Keratinocyte (primary cell): Measurements from ENCODE around the gene CPNE4. TPM values are rescaled to one million over a fixed set of nuclear protein-coding genes. Genes with fewer than 3 reads are reported as not detected.

Experiments
- DNase-seq: peaks from one replicate; pipeline ENCODE4 v3.0.0-alpha.2; 2011; ENCODE audit warnings: low read depth, missing footprints, low spot score
- FAIRE-seq: peaks from 2 replicates; lab custom pipeline; 2011; peaks lifted over from hg19 to GRCh38; lab: Jason Lieb, UNC
- H2AFZ ChIP-seq: 2 replicates; pipeline ENCODE4 v1.6.0; 2012; ENCODE audit warnings: low read length, control low read depth, inconsistent platforms; ENCODE audit not compliant: control insufficient read depth
- H3K27ac ChIP-seq: 2 replicates; pipeline ENCODE4 v1.5.1; 2011; ENCODE audit warnings: low read length; ENCODE audit not compliant: control insufficient read depth, insufficient read depth
- H3K27me3 ChIP-seq: 3 replicates; pipeline ENCODE4 v1.6.0; 2011; ENCODE audit warnings: low read length; ENCODE audit not compliant: control insufficient read depth, insufficient read depth; ENCODE audit errors: extremely low read depth
- H3K36me3 ChIP-seq, 2 experiments: 2 replicates in 1 of 2; 3 replicates in 1 of 2; pipeline ENCODE4 v1.5.1; 2011; ENCODE audit warnings: low read length in 2 of 2, mild to moderate bottlenecking in 1 of 2; ENCODE audit not compliant: control insufficient read depth in 2 of 2, insufficient read depth in 2 of 2; ENCODE audit errors: extremely low read depth in 1 of 2
- H3K4me1 ChIP-seq: 3 replicates; pipeline ENCODE4 v1.5.1; 2011; ENCODE audit warnings: low read length; ENCODE audit not compliant: control insufficient read depth, insufficient read depth; ENCODE audit errors: extremely low read depth
- H3K4me2 ChIP-seq: 3 replicates; pipeline ENCODE4 v1.6.0; 2011; ENCODE audit warnings: low read depth, low read length; ENCODE audit not compliant: control insufficient read depth, insufficient read depth; ENCODE audit errors: extremely low read depth
- H3K4me3 ChIP-seq, 3 experiments: fragments of 200-600 bp in 1 of 3; sonication (generic) in 1 of 3; 2 replicates in 2 of 3; 3 replicates in 1 of 3; pipeline ENCODE4 v1.5.1; 2011 to 2016; ENCODE audit warnings: low read length in 3 of 3, mild to moderate bottlenecking in 3 of 3, control low read depth in 2 of 3, inconsistent platforms in 1 of 3, low read depth in 1 of 3, mixed read lengths in 1 of 3, mixed run types in 1 of 3, moderate library complexity in 1 of 3; ENCODE audit not compliant: control insufficient read depth in 2 of 3, insufficient read depth in 2 of 3; ENCODE audit errors: extremely low read depth in 1 of 3
- H3K79me2 ChIP-seq: 2 replicates; pipeline ENCODE4 v1.6.0; 2012; ENCODE audit warnings: low read length; ENCODE audit not compliant: control insufficient read depth, insufficient read depth
- H3K9ac ChIP-seq: 3 replicates; pipeline ENCODE4 v1.6.0; 2011; ENCODE audit warnings: low read length; ENCODE audit not compliant: control insufficient read depth, insufficient read depth; ENCODE audit errors: extremely low read depth
- H3K9me1 ChIP-seq: 3 replicates; pipeline ENCODE4 v1.6.0; 2011; ENCODE audit warnings: low read length; ENCODE audit not compliant: control insufficient read depth, insufficient read depth; ENCODE audit errors: extremely low read depth
- H3K9me3 ChIP-seq: 2 replicates; pipeline ENCODE4 v1.5.1; 2012; ENCODE audit warnings: low read depth, low read length; ENCODE audit not compliant: control insufficient read depth
- H4K20me1 ChIP-seq: 3 replicates; pipeline ENCODE4 v1.6.0; 2011; ENCODE audit warnings: low read length; ENCODE audit not compliant: control insufficient read depth, insufficient read depth; ENCODE audit errors: extremely low read depth
- CTCF ChIP-seq, 3 experiments: IDR thresholded peaks in 1 of 3; conservative IDR thresholded peaks in 1 of 3; optimal IDR thresholded peaks in 1 of 3; 2 replicates in 2 of 3; 3 replicates in 1 of 3; pipeline versions ENCODE3 to v1.5.1; 2011; ENCODE audit warnings: low read length in 3 of 3, mild to moderate bottlenecking in 3 of 3, moderate library complexity in 2 of 3, control low read depth in 1 of 3, inconsistent platforms in 1 of 3; ENCODE audit not compliant: insufficient read depth in 2 of 3; ENCODE audit errors: extremely low read depth in 1 of 3
- EZH2 ChIP-seq: IDR thresholded peaks from one replicate; pipeline ENCODE4 v1.6.1; 2012; ENCODE audit warnings: inconsistent platforms, mild to moderate bottlenecking, low read length, moderate library complexity
- dilution Hi-C: fragments of 300-500 bp; cut with MboI; formaldehyde crosslinking; loops from one replicate; pipeline ENCODE4 v1.7.0; 2020; ENCODE audit warnings: low sequenced_read_pairs; ENCODE audit not compliant: extremely low pct_ligation_motif_present
- polyA plus RNA-seq, 5 experiments: library from polyadenylated mRNA; depleted of rRNA in 3 of 5; stranded (reverse) in 3 of 5; stranded (forward) in 1 of 5; unstranded in 1 of 5; fragments of >200 nt; gene quantifications; 1 replicate in 1 of 5; 2 replicates in 3 of 5; 3 replicates in 1 of 5; pipeline versions ENCODE4 v1.2.1 to v1.2.3, GENCODE V29; 2011 to 2012; ENCODE audit warnings: missing spikeins in 2 of 5, low read depth in 1 of 5, low replicate concordance in 1 of 5

CPNE4 gene
- polyA plus RNA-seq, 1 donor (not counting 4 experiments of a cell fraction or from before 2014, with no cell fraction given), result 0.08 TPM

DNA sequence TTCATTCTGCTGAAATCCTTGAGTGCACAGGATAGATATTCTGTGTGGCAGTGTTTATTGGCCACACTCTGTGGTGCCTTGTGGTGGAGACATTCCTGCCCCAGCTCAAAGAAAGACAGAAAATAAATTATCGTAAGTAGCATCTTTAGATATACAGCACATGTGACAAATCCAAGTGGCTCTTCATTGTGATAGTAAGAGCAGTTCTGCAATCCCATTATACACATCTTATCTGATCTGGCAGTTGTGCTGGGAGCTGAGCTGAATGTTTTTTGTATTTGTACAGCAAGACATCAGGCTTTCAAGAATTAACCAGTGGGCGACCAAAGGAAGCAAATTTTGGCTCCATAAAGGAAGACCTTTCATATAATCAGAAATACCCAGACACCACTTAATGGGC, 296.7 kb downstream of the CPNE4 start:
- no peak for DNase-seq
- H3K27ac ChIP-seq, result no peak overlapping the region
- no peaks in the 10 kb centered on the region for H3K36me3 ChIP-seq
- no peaks in the 10 kb centered on the region for H3K9me3 ChIP-seq
- no peak overlapping the region for H3K9ac ChIP-seq
- no peak overlapping the region for H3K4me3 ChIP-seq
- no peak for FAIRE-seq
- no peak overlapping the region for H3K4me2 ChIP-seq
- no peak overlapping the region for H2AFZ ChIP-seq
- H4K20me1 ChIP-seq, result no peaks in the 10 kb centered on the region
- no peaks in the 10 kb centered on the region for H3K4me1 ChIP-seq
- TF ChIP-seq CTCF (optimal IDR thresholded peaks at IDR 0.05 in 1 of 3, IDR thresholded peaks at IDR 0.05 in 1 of 3, conservative IDR thresholded peaks at IDR 0.05 in 1 of 3; ENCODE audit: extremely low read depth in 1 of 3, insufficient read depth in 2 of 3, low read length in 3 of 3) (no peak), EZH2 (no peak)
- no peaks in the 10 kb centered on the region for H3K79me2 ChIP-seq
- H3K27me3 ChIP-seq, result no peaks in the 10 kb centered on the region
- no peaks in the 10 kb centered on the region for H3K9me1 ChIP-seq
- dilution Hi-C loops, result no loop called here

DNA sequence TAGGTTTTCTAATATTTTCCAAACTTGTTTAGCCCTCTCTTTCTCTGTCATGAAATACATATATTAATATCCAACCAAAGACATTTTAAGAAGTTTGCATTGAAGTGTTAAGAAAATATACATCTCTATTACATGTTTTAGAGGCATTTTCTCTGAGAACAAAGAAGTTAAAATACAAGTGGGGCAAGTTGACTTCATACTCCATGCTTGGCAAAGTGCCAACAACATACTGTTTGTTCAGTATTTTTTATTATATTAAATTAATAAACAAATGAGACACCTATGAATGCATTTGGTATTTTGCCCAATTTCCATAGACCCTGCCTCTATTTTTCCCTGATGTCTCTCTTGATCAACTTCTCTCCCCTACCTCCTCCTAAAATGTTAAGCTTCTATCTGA, 299.3 kb downstream of the CPNE4 start:
- no peak overlapping the region for H2AFZ ChIP-seq
- no peak overlapping the region for H3K4me3 ChIP-seq
- no peaks in the 10 kb centered on the region for H3K4me1 ChIP-seq
- no peaks in the 10 kb centered on the region for H3K9me1 ChIP-seq
- no peak for TF ChIP-seq CTCF (optimal IDR thresholded peaks at IDR 0.05 in 1 of 3, IDR thresholded peaks at IDR 0.05 in 1 of 3, conservative IDR thresholded peaks at IDR 0.05 in 1 of 3; ENCODE audit: extremely low read depth in 1 of 3, insufficient read depth in 2 of 3, low read length in 3 of 3)
- FAIRE-seq, result no peak
- H4K20me1 ChIP-seq, result no peaks in the 10 kb centered on the region
- no peaks in the 10 kb centered on the region for H3K9me3 ChIP-seq
- no peaks in the 10 kb centered on the region for H3K79me2 ChIP-seq
- H3K27ac ChIP-seq, result no peak overlapping the region
- DNase-seq, result no peak
- no peak overlapping the region for H3K9ac ChIP-seq
- peaks cover 4% of the 10 kb centered on the region for H3K27me3 ChIP-seq
- no peak overlapping the region for H3K4me2 ChIP-seq
- no peaks in the 10 kb centered on the region for H3K36me3 ChIP-seq
- dilution Hi-C loops, result no loop called here
